Breast epithelium (tissue), 3 donors: ENCODE measurements around the gene RGMA.

Experiments used
- POLR2A ChIP-seq: fragments of 450-650 bp; IDR thresholded peaks from one replicate; pipeline ENCODE4 v1.6.1; 2016; ENCODE audit warnings: antibody characterized with exemption, mild to moderate bottlenecking, moderate library complexity
- TF ChIP-seq, protein P1 (sequence below), 3 donors: fragments of 450-650 bp; IDR thresholded peaks; one replicate each; pipeline ENCODE4 v1.5.1; 2016 to 2017; ENCODE audit warnings: antibody characterized with exemption in 3 of 3, mild to moderate bottlenecking in 3 of 3, moderate library complexity in 3 of 3

DNA sequence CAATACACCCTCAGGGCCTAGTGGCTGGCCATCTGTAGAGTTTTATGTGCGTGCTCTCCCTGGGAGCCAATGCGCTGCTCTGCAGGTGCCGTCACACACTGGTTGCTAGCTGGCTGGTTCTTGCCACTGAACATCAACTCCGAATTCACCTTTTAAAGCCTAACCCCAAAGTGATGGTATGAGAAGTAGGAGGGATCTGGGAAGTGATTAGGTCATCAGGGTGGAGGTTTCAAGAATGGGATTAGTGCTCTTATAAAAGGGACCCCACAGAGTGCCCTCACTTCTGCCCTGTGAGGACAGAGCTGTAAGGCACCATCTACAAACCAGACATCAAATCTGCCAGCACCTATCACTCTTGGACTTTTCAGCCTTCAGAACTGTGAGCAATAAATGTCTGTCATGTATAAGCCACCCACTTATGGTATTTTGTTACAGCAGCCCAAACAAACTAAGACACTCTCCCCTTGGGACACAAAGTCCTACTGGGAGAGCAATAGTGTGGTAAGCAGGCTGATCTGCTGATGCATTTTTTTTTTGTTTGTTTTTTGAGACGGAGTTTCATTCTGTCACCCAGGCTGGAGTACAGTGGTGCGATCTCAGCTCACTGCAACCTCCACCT, 20.3 kb downstream of the RGMA start:
- TF ChIP-seq, protein P1, sequence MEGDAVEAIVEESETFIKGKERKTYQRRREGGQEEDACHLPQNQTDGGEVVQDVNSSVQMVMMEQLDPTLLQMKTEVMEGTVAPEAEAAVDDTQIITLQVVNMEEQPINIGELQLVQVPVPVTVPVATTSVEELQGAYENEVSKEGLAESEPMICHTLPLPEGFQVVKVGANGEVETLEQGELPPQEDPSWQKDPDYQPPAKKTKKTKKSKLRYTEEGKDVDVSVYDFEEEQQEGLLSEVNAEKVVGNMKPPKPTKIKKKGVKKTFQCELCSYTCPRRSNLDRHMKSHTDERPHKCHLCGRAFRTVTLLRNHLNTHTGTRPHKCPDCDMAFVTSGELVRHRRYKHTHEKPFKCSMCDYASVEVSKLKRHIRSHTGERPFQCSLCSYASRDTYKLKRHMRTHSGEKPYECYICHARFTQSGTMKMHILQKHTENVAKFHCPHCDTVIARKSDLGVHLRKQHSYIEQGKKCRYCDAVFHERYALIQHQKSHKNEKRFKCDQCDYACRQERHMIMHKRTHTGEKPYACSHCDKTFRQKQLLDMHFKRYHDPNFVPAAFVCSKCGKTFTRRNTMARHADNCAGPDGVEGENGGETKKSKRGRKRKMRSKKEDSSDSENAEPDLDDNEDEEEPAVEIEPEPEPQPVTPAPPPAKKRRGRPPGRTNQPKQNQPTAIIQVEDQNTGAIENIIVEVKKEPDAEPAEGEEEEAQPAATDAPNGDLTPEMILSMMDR (IDR thresholded peaks at IDR 0.05), result no peak
- no peak for TF ChIP-seq POLR2A
